HG02571 (cell line): ENCODE measurements around the gene LNX1.

ENCODE experiments used
- ATAC-seq: cut with Tn5 transposase; IDR thresholded peaks from one replicate; pipeline ENCODE4 v1.9.1; 2021; ENCODE audit warnings: mild to moderate bottlenecking, moderate library complexity; ENCODE audit not compliant: unreplicated experiment

LNX1 gene

DNA sequence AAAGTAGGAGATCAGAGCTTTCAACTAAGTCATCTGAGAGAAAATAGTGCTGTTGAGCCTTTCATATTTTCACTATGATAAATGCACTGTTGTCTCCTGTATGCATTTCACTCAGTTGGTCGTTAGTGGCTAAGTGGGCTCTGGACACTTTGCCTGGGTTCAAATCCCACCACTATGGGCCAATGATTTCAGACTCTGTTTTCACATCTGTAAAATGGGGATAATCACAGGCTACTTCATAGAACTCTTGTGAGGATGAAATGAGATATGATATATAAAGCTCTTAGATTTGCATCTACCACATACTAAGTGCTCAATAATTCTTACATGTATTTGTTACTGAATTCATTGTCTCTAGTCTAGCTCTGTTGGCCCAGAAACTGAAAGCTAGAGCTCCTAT, 16.8 kb downstream of the LNX1 start:
- no peak for ATAC-seq

- no peak for ATAC-seq
Observed at GRCh38 chr4:53573696-53574095, 17.6 kb downstream of the LNX1 start.

DNA sequence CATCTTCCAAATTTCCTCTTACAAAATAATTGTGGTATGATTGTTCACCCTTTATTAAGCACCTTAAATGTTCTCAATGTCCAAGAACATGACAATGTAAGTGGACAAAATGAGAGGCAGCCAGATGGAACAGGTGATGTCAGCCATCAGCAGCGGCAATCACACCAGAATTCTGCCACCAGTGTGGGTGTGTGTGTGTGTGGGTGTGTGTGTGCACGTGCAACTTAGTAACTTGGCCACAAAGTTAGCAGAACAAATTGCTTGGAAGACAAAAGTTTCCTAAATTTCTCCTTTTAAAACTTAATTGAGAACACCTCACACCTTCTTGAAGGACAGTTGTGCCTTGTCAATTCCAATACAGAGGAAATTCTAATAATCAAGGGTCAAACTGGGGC, 18.7 kb downstream of the LNX1 start:
- no peak for ATAC-seq

GRCh38 chr4:53571936-53572599, 19.2 kb downstream of the LNX1 start:
- no peak for ATAC-seq

- ATAC-seq, result peak; percentile 95
Observed at GRCh38 chr4:53563824-53564223, 27.5 kb downstream of the LNX1 start.

DNA sequence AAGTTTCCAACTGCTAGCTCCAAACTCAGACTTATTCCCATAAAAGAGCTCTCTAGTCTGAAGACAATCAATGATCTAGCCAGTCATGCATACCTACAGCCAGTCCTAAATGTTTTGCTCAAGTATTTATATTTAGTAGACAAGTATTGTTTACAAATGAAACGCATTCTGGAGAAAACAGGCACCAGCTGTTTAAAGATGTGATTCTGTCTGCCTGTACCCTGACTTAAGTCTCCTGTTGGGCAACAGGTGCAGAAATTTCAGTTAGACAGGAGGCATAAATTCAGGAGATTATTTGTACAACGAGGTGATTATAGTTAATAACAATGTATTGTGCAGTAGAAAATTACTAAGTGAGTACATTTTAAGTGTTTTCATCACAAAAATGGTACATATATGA, 28.9 kb downstream of the LNX1 start:
- ATAC-seq, result no peak

GRCh38 chr4:53559021-53559620, 32.2 kb downstream of the LNX1 start:
- no peak for ATAC-seq

DNA sequence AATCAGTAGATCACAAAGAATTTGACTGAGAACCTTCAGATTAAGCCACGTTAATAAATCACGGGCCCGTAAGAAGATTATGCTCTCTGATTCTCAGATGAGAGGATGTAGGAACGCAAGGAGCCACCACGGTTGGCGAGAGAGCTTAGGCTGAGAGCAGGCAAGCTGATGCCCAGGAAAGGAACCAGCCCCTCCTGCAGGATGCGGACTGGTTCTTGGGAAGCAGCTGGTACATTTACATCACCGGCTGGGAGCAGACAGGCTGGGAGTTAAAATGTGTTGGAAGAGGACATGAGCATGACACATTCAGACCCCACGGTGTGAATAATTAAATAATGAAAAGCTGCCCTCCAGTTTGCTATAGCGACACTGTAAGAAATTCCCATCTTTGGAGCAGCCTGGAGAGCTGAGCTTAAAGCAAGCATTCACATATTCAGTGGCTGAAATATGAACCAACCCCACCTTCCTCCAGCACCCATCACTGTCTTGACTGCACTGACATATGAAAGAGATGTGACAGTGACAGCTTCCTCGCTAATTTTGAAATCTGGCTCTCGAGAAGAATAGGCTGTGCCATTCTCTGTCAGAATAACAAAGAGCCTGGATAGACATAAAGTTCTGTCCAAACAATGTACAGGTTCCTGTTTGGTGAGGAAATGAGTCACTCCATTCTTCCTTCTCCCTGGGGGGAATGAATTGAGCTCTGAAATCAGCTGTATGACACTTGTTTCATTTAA, 33.1 kb downstream of the LNX1 start:
- no peak for ATAC-seq

DNA sequence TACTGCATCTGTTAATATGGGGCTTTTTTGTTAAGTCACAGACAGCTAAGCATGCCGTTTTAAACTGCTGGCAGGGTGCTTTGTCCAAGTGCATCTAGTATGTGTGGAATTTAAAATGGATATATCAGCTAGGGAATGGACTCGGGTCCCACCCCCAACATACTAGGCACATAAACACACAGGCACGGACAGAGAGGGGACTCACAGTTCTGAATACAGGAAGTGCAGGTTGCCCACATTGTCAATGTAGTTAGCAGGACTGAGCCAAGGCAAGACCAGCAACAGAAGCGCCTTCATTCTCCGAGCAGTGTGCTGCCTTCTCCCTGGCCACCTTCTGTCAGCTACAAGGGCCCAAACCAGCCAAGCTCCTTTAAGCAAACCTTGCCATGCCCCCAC, 33.6 kb downstream of the LNX1 start:
- ATAC-seq, result no peak

- ATAC-seq, result no peak
Observed at GRCh38 chr4:53556651-53557050, 34.6 kb downstream of the LNX1 start.

DNA sequence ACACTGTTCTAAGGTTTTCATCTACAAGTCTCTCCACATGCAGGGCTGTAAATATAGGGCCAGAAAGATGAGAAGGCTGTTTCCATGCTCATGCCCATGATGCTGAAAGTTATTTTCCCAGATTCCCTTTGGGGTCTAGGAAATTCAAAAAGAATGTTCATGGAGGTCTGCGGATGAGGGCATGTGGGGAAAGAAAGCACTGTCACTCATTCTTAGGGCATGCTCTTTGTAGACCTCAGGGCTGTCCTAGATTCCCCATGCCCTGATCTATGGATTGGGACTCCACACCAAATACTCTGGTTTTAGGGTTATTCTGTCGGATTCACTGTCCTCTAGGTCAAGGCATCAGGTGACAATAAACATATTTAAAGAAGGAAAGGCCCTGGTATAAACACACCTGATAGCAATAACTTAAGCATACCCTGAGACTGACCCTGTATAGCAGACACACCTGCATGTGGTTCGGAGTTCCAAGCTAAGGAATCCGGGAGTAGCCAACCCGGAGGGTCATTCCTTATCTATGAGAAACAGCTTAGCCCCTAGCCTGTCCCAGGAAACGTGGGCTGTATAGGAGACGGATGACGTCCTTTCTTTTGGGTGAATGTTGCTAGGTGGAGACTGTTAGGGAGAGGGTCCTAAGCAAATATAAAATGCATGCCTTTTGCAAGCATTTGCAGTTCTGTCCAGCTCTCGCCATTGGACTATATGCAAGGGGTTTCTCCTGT, 37.6 kb downstream of the LNX1 start:
- no peak for ATAC-seq

DNA sequence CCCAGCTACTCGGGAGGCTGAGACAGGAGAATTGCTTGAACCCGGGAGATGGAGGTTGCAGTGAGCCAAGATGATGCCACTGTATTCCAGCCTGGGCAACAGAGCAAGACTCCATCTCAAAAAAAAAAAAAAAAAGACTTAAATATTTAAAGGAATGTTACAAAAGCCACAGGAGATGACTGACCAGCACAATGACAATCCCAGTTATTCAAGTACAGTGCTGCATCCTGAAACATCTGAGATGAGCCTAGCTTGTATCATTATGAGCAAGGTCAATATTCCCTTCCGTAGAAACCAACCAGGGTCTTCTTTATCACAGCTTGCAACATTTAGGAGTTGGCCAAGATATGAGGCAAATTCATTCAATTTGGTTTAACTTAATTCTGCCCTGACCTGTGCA, 38.6 kb downstream of the LNX1 start:
- no peak for ATAC-seq

DNA sequence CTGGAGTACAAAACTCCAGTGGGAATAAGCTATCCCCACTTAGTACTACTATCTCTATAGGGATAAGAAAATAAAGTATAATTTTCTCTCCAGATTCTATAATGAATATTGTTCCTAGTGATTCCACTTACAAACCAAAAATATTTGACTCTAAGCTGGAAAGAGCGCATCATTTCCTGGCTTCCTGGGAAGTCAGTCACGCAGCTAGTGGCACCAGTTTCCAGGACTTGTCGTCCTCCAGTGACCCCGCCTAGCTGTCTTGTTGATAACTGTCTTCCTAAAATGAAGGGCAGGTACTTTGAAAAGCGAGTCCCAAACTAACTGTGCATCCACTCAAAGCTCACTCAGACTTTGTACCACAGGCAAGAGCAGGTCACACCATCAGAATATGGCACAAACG, 39.3 kb downstream of the LNX1 start:
- no peak for ATAC-seq

DNA sequence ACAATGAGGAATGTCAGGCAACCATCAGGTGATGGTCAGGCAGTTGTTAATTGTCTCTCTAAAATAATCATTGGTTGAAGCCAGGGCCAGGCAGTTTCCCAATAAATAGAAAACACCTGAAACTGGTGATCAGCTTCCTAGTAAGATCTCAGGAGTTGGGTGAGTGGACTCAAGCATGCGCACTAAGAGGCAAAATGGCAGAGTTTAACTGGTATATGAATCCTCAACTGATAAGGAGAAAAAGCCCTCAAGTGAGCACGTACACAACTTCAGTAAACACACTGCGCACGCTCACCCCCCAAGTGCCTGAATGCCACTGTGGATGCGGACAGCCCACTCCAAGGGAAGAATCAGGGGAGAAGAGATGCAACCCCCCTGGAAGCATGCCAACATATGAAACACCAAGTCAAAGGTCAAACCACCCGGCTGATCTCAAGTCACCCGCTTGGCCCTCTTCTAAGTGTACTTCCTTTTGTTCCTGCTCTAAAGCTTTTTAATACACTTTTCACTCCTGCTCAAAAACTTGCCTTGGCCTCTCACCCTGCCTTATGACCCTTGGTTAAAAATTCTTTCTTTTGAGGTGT, 39.9 kb downstream of the LNX1 start:
- no peak for ATAC-seq

GRCh38 chr4:53548662-53549061, 42.6 kb downstream of the LNX1 start:
- no peak for ATAC-seq

DNA sequence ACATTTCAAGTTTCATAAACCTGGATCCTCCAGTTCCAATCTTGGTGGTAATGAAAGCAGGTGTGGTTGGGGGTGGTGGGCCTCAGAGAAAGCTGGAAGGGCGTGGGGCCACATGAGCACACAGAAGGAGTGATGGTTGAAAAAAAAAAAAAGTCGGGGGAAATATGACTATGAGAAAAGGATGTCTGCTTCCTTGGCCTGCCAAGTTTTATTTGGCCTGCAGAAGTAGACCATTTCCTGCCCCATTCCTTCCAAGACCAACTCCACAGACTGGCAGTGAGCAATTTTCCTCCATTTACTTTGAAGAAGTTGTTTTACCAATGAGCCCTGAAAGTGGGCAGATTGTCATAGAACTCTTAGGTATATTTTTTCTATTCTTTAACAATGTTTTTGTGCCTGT, 43.3 kb downstream of the LNX1 start:
- no peak for ATAC-seq

GRCh38 chr4:53545942-53546581, 45.2 kb downstream of the LNX1 start:
- no peak for ATAC-seq

GRCh38 chr4:53545273-53545672, 46.0 kb downstream of the LNX1 start:
- ATAC-seq, result no peak

DNA sequence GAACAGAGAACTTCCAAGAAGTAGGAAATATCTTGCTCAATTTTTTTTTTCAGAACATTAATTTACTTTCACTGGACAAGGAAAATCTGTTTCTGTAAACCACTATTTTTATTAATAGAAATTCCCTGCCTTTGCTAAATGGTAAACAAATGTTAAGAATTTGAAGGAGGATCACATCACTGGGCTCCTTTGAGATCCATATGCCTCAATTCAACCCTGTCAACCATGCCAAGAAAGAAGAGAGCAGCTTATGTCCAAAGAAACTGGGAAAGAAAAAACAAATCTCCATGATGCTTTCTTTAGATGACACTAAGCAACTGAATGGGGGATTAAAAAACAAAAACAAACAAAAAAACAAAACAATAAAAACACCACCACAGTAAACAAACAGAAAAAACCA, 47.7 kb downstream of the LNX1 start:
- ATAC-seq, result no peak

DNA sequence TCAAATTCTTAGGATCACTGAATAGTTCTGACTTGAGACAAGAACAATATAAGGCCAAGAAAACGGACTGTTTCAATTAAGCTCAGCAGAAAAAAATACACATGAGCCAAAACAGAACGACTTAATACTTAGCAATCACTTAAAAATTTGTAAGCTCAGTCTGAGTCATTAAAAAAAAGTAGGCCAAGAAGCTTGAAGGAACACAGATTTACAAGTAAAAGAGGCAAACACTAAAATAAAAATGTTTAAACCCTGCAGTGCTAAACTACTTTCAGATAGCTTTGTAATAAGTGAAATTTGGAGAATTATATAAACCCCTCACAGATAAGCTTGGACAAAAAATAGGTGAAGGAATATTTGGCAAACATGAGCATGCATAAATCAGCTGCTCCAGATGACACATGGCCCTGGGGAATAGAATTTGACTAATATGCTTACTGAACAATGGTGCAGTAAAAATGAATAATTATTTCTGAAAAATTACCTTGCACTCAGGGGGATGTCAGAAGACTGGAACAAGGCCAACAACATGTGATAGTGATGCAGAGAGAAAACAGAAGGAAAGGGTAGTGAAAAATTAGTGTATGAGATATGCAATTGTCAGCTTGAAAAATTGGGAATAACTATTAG, 49.6 kb downstream of the LNX1 start:
- no peak for ATAC-seq
